WTC11 (cell line): ENCODE measurements around the gene PPM1M. TPM values are rescaled to one million over a fixed set of nuclear protein-coding genes. Genes with fewer than 3 reads are reported as not detected.

Source experiments
- ATAC-seq: fragments of 200-7000 bp; cut with Tn5 transposase; 2 replicates; pipeline ENCODE4 v1.10.0; 2021; ENCODE audit warnings: mild to moderate bottlenecking, moderate library complexity
- CTCF ChIA-PET: fragments of 300-600 bp; sonication (Branson Sonifier 250); formaldehyde crosslinking; loops from one replicate; lab custom pipeline; 2021; ENCODE audit warnings: antibody characterized with exemption; lab: Charles Lee
- POLR2A ChIA-PET: fragments of 350-600 bp; sonication (Branson Sonifier 250); formaldehyde crosslinking; loops from one replicate; lab custom pipeline; 2021; ENCODE audit warnings: antibody characterized with exemption; lab: Charles Lee
- DNase-seq: peaks from one replicate; pipeline ENCODE4 v3.0.0; 2021; ENCODE audit warnings: low spot score
- H3K27ac Mint-ChIP-seq: 2 replicates; pipeline ENCODE4 v1.8.0; 2021; ENCODE audit warnings: mixed read lengths
- H3K27me3 Mint-ChIP-seq: 2 replicates; pipeline ENCODE4 v1.8.0; 2021; ENCODE audit warnings: low read depth, mild to moderate bottlenecking, moderate library complexity, mixed read lengths
- H3K36me3 Mint-ChIP-seq: 2 replicates; pipeline ENCODE4 v1.8.0; 2021; ENCODE audit warnings: mixed read lengths
- H3K4me1 Mint-ChIP-seq: 2 replicates; pipeline ENCODE4 v1.8.0; 2022; ENCODE audit warnings: mixed read lengths
- H3K4me3 Mint-ChIP-seq: 2 replicates; pipeline ENCODE4 v1.8.0; 2021; ENCODE audit warnings: mild to moderate bottlenecking, moderate library complexity, mixed read lengths
- H3K9me3 Mint-ChIP-seq: 2 replicates; pipeline ENCODE4 v1.8.0; 2021; ENCODE audit warnings: mixed read lengths
- CREB1 ChIP-seq: sonication (generic); formaldehyde crosslinking; IDR thresholded peaks from 2 replicates; pipeline ENCODE4 v1.8.0; 2023; ENCODE audit warnings: mild to moderate bottlenecking, missing genetic modification reagents
- FOXJ3 ChIP-seq: sonication (generic); formaldehyde crosslinking; IDR thresholded peaks from 2 replicates; pipeline ENCODE4 v1.9.0; 2021; ENCODE audit warnings: missing genetic modification reagents, mild to moderate bottlenecking, borderline replicate concordance
- FOXK1 ChIP-seq: sonication (generic); formaldehyde crosslinking; IDR thresholded peaks from 2 replicates; pipeline ENCODE4 v1.8.0; 2022; ENCODE audit warnings: mild to moderate bottlenecking, moderate library complexity, missing genetic modification reagents
- MXD4 ChIP-seq: fragments of 250-450 bp; sonication (Bioruptor Pico); IDR thresholded peaks from 2 replicates; pipeline ENCODE4 v1.8.0; 2021; ENCODE audit warnings: mild to moderate bottlenecking, moderate library complexity, borderline replicate concordance
- NFATC4 ChIP-seq: fragments of 250-450 bp; sonication (Bioruptor Pico); IDR thresholded peaks from 2 replicates; pipeline ENCODE4 v1.9.0; 2021; ENCODE audit warnings: mild to moderate bottlenecking
- NR1H2 ChIP-seq: sonication (generic); formaldehyde crosslinking; IDR thresholded peaks from 2 replicates; pipeline ENCODE4 v1.9.0; 2021; ENCODE audit warnings: mild to moderate bottlenecking, moderate library complexity, missing genetic modification reagents
- SMAD3 ChIP-seq: sonication (generic); formaldehyde crosslinking; IDR thresholded peaks from 2 replicates; pipeline ENCODE4 v1.8.0; 2022; ENCODE audit warnings: missing genetic modification reagents, mild to moderate bottlenecking, borderline replicate concordance
- ZBTB21 ChIP-seq: sonication (generic); formaldehyde crosslinking; IDR thresholded peaks from 2 replicates; pipeline ENCODE4 v1.8.1; 2023; ENCODE audit warnings: mild to moderate bottlenecking, missing genetic modification reagents, borderline replicate concordance
- ZNF232 ChIP-seq: sonication (generic); formaldehyde crosslinking; IDR thresholded peaks from 2 replicates; pipeline ENCODE4 v1.8.0; 2022; ENCODE audit warnings: mild to moderate bottlenecking, missing genetic modification reagents
- ZNF263 ChIP-seq: sonication (generic); formaldehyde crosslinking; IDR thresholded peaks from 2 replicates; pipeline ENCODE4 v1.8.1; 2022; ENCODE audit warnings: low read depth, mild to moderate bottlenecking, moderate library complexity, missing genetic modification reagents
- ZNF532 ChIP-seq: fragments of 250-450 bp; sonication (Bioruptor Pico); IDR thresholded peaks from 2 replicates; pipeline ENCODE4 v1.9.0; 2021; ENCODE audit warnings: mild to moderate bottlenecking, borderline replicate concordance
- ZNF671 ChIP-seq: fragments of 250-450 bp; sonication (Bioruptor Pico); IDR thresholded peaks from 2 replicates; pipeline ENCODE4 v1.8.0; 2021; ENCODE audit warnings: mild to moderate bottlenecking
- total RNA-seq: library from RNA; stranded (reverse); gene quantifications from 3 replicates; pipeline ENCODE4 v1.2.3, GENCODE V29; 2021
- TF ChIP-seq, protein P1 (sequence below): sonication (generic); formaldehyde crosslinking; IDR thresholded peaks from 2 replicates; pipeline ENCODE4 v1.8.1; 2023; ENCODE audit warnings: mild to moderate bottlenecking, moderate library complexity, missing genetic modification reagents
- TF ChIP-seq, protein P2 (sequence below): sonication (generic); formaldehyde crosslinking; IDR thresholded peaks from 2 replicates; pipeline ENCODE4 v1.8.1; 2022; ENCODE audit warnings: mild to moderate bottlenecking, moderate library complexity, missing genetic modification reagents
- TF ChIP-seq, protein P3 (sequence below): sonication (generic); formaldehyde crosslinking; IDR thresholded peaks from 2 replicates; pipeline ENCODE4 v1.8.1; 2023; ENCODE audit warnings: mild to moderate bottlenecking, missing genetic modification reagents
- TF ChIP-seq, protein P4 (sequence below): fragments of 250-450 bp; sonication (Bioruptor Pico); conservative IDR thresholded peaks from 2 replicates; pipeline ENCODE4 v1.9.0; 2021; ENCODE audit warnings: mild to moderate bottlenecking

Gene PPM1M
- total RNA-seq, 1 experiment from 2014 or later = 7.0 TPM

- ChIA-PET CTCF (interaction anchor here (0.6 to 9.1 kb wide), 16 partner anchors 12 to 213 kb away, joined by 3 to 222 read pairs (median 8); partner anchors contain the start of genes POC1A, PPM1M, TLR9 and WDR82), POLR2A (interaction anchor here (1.0 kb wide), 1 partner anchor 45 kb away, joined by 3 read pairs; the partner anchor contains the start of gene WDR82)
- TF ChIP-seq, protein P1, sequence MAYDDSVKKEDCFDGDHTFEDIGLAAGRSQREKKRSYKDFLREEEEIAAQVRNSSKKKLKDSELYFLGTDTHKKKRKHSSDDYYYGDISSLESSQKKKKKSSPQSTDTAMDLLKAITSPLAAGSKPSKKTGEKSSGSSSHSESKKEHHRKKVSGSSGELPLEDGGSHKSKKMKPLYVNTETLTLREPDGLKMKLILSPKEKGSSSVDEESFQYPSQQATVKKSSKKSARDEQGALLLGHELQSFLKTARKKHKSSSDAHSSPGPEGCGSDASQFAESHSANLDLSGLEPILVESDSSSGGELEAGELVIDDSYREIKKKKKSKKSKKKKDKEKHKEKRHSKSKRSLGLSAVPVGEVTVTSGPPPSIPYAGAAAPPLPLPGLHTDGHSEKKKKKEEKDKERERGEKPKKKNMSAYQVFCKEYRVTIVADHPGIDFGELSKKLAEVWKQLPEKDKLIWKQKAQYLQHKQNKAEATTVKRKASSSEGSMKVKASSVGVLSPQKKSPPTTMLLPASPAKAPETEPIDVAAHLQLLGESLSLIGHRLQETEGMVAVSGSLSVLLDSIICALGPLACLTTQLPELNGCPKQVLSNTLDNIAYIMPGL (CRISPR knock-in tag) = no peak
- TF ChIP-seq CREB1 (CRISPR knock-in tag) (no peak), FOXK1 (CRISPR knock-in tag) (no peak), MXD4 (CRISPR knock-in tag) (no peak), NR1H2 (CRISPR knock-in tag) (no peak)
- TF ChIP-seq, protein P2, sequence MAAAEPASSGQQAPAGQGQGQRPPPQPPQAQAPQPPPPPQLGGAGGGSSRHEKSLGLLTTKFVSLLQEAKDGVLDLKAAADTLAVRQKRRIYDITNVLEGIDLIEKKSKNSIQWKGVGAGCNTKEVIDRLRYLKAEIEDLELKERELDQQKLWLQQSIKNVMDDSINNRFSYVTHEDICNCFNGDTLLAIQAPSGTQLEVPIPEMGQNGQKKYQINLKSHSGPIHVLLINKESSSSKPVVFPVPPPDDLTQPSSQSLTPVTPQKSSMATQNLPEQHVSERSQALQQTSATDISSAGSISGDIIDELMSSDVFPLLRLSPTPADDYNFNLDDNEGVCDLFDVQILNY (CRISPR knock-in tag) = no peak
- DNase-seq (no peak), ATAC-seq (no peak)
- Mint-ChIP-seq H3K4me1 (peaks cover 21% of the 10 kb centered on the region), H3K36me3 (peaks cover 13% of the 10 kb centered on the region), H3K27me3 (no peaks in the 10 kb centered on the region), H3K27ac (no peak overlapping the region), H3K4me3 (no peak overlapping the region), H3K9me3 (no peaks in the 10 kb centered on the region)
Measured at GRCh38 chr3:52233108-52233591, 12.4 kb upstream of the PPM1M start.

DNA sequence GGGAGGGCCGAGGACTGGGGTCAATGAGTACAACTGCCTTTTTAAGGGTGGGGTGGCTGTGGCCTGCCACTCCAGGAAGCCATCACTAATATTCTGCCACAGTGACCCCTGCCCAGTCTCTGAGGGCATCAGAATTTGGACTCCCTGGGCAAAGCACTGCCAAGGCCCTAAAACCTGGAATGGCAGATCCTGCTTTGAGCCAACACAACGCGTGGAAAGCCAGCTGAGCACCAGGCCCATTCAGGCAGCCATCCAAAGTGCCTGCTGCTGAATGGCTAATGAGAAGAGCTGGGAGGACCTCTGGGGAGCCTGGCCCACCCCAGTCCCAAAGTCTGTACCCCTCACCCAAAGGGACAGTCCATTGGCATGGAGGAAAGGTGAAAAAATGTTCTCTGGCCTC lies 11.6 kb upstream of the PPM1M start:
- ATAC-seq = no peak
- no peak overlapping the region for H3K27ac Mint-ChIP-seq
- peaks cover 13% of the 10 kb centered on the region for H3K36me3 Mint-ChIP-seq
- CTCF ChIA-PET = interaction anchor here (0.6 to 9.1 kb wide), 10 partner anchors 11 to 220 kb away, joined by 3 to 222 read pairs (median 6); partner anchors contain the start of genes PPM1M, TLR9, TNNC1 and WDR82
- peaks cover 26% of the 10 kb centered on the region for H3K4me1 Mint-ChIP-seq
- H3K9me3 Mint-ChIP-seq = no peaks in the 10 kb centered on the region
- TF ChIP-seq, protein P3, sequence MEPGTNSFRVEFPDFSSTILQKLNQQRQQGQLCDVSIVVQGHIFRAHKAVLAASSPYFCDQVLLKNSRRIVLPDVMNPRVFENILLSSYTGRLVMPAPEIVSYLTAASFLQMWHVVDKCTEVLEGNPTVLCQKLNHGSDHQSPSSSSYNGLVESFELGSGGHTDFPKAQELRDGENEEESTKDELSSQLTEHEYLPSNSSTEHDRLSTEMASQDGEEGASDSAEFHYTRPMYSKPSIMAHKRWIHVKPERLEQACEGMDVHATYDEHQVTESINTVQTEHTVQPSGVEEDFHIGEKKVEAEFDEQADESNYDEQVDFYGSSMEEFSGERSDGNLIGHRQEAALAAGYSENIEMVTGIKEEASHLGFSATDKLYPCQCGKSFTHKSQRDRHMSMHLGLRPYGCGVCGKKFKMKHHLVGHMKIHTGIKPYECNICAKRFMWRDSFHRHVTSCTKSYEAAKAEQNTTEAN (CRISPR knock-in tag) = no peak
- no peak for TF ChIP-seq SMAD3 (CRISPR knock-in tag)
- no peak for TF ChIP-seq ZNF232 (CRISPR knock-in tag)
- TF ChIP-seq ZBTB21 (CRISPR knock-in tag) = no peak
- TF ChIP-seq, protein P2 (CRISPR knock-in tag) = no peak
- TF ChIP-seq NFATC4 (CRISPR knock-in tag) = no peak
- no peak for TF ChIP-seq ZNF671
- no peak for TF ChIP-seq ZNF263 (CRISPR knock-in tag)
- no peak for TF ChIP-seq FOXK1 (CRISPR knock-in tag)
- H3K4me3 Mint-ChIP-seq = no peak overlapping the region
- POLR2A ChIA-PET = interaction anchor here (1.0 kb wide), 1 partner anchor 12 kb away, joined by 5 read pairs; the partner anchor contains the start of gene PPM1M
- H3K27me3 Mint-ChIP-seq = no peaks in the 10 kb centered on the region
- DNase-seq = no peak

GRCh38 chr3:52234516-52235447 lies 10.8 kb upstream of the PPM1M start:
- Mint-ChIP-seq H3K27ac (no peak overlapping the region), H3K4me1 (peaks cover 29% of the 10 kb centered on the region), H3K9me3 (no peaks in the 10 kb centered on the region), H3K4me3 (no peak overlapping the region), H3K36me3 (peaks cover 9% of the 10 kb centered on the region), H3K27me3 (no peaks in the 10 kb centered on the region)
- POLR2A ChIA-PET = interaction anchor here (1.0 kb wide), 1 partner anchor 11 kb away, joined by 5 read pairs; the partner anchor contains the start of gene PPM1M
- TF ChIP-seq ZNF532 (CRISPR knock-in tag) (no peak), FOXJ3 (no peak)
- TF ChIP-seq, protein P4, sequence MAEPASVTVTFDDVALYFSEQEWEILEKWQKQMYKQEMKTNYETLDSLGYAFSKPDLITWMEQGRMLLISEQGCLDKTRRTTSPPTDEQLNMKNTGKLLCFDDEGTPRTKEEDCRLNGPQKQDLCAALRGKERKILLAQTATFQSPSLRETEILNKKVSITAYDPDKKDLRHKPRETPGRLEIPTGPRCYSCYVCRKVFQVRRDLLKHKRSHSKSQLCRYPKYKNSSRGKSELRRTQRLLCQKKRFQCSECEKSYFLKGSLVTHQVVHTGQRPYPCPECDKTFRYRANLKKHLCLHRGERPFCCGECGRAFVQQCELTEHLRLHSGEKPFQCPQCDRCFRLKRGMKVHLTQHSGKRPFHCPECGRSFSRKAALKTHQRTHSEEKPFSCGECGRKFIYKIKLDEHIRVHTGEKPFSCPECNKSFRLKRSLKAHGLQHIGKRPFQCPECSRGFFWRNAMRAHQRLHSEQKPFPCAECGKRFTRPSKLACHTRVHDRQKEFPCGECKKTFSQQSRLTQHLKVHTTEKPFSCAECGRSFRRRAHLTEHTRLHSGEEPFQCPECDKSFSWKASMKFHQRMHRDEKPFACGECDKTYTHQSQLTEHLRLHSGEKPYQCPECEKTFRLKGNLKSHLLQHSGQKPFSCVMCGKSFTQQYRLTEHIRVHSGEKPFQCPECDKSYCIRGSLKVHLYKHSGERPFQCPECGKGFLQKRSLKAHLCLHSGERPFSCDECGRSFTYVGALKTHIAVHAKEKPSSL (CRISPR knock-in tag) = no peak
- CTCF ChIA-PET = interaction anchor here (0.7 to 9.1 kb wide), 11 partner anchors 11 to 220 kb away, joined by 3 to 222 read pairs (median 6); partner anchors contain the start of genes PPM1M, TLR9, TNNC1 and WDR82
- no peak for ATAC-seq
- DNase-seq = no peak
